Left lobe of liver (tissue), 1 donor: ENCODE results near the gene OSBP. TPM values are rescaled to one million over a fixed set of nuclear protein-coding genes. Genes with fewer than 3 reads are reported as not detected.

Experiments used
- total RNA-seq: library from RNA; stranded (reverse); gene quantifications from one replicate; pipeline ENCODE4 v1.2.1, GENCODE V29; 2021
- donor health status: DM: no; HTN: yes; CAD: no.

Gene OSBP
- total RNA-seq, 1 donor from 2014 or later: 57.7 TPM

Other genes with a start within 250 kb of the OSBP start
- gene OR5A2, start 189.4 kb downstream of the OSBP start, total RNA-seq: not detected
- not detected for gene OR5A1, start 179.3 kb downstream of the OSBP start, total RNA-seq
- gene OR4D6, start 158.8 kb downstream of the OSBP start, total RNA-seq: not detected
- gene OR4D10, start 142.5 kb downstream of the OSBP start, total RNA-seq: not detected
- gene OR4D11, start 112.2 kb downstream of the OSBP start, total RNA-seq: not detected
- not detected for gene OR4D9, start 104.2 kb downstream of the OSBP start, total RNA-seq
- 16.7 TPM for gene PATL1, start 53.3 kb upstream of the OSBP start, total RNA-seq
- gene OR10V1, start 98.1 kb upstream of the OSBP start, total RNA-seq: not detected
- 3.8 TPM for gene STX3, start 139.6 kb upstream of the OSBP start, total RNA-seq
- gene MRPL16, start 195.0 kb upstream of the OSBP start, total RNA-seq: 34.3 TPM
- gene CBLIF, start 229.7 kb upstream of the OSBP start, total RNA-seq: not detected